ENCODE data around the gene IL15RA. TPM values are rescaled to one million over a fixed set of nuclear protein-coding genes. Genes with fewer than 3 reads are reported as not detected.

Gene IL15RA
- total and polyA plus RNA-seq, 2 of the 8 experiments (the other 6 are each of a cell fraction or from before 2014, with no cell fraction given): 1.3 to 1.4 TPM

GRCh38 chr10:5985029-5985428 is 7.7 kb upstream of the IL15RA start (continued):
- TF ChIP-seq KDM5A (IDR thresholded peaks at IDR 0.05; ENCODE audit: low read length): no peak
- TF ChIP-seq CREB1 (IDR thresholded peaks at IDR 0.05): no peak
- no peak for TF ChIP-seq RFX5 (IDR thresholded peaks at IDR 0.05; ENCODE audit: borderline replicate concordance, low read depth, low read length)
- no peak for TF ChIP-seq RBBP5 (IDR thresholded peaks at IDR 0.05; ENCODE audit: borderline replicate concordance, low read depth, low read length)
